GM19463 (cell line): Measurements from ENCODE around the gene EIF3B.
"Not testable (repeated sequence)": the region's sequence is repeated elsewhere in the genome, so short reads cannot be mapped to it uniquely, and the experiment has no call there.

Source experiments
- ATAC-seq: cut with Tn5 transposase; IDR thresholded peaks from one replicate; pipeline ENCODE4 v1.9.1; 2021; ENCODE audit warnings: mild to moderate bottlenecking, moderate library complexity; ENCODE audit not compliant: unreplicated experiment

EIF3B gene

GRCh38 chr7:2354186-2354938 lies at the start of gene EIF3B:
Gene EIF3B (plus strand): TSS chr7:2354827. CDS start chr7:2354922, 95 bp downstream.
- peak; percentile 85 for ATAC-seq

- ATAC-seq = not testable (repeated sequence)
Measured at GRCh38 chr7:2305258-2305657, 49.4 kb upstream of the EIF3B start.

GRCh38 chr7:2306688-2307087 lies 47.9 kb upstream of the EIF3B start:
- no peak for ATAC-seq

- no peak for ATAC-seq
Measured at GRCh38 chr7:2307690-2308107, 46.9 kb upstream of the EIF3B start.

- no peak for ATAC-seq
Measured at GRCh38 chr7:2309889-2310331, 44.7 kb upstream of the EIF3B start.

- ATAC-seq = no peak
Measured at GRCh38 chr7:2312267-2312929, 42.2 kb upstream of the EIF3B start.

- ATAC-seq = peak; percentile 9
Measured at GRCh38 chr7:2313450-2314208, 41.0 kb upstream of the EIF3B start.

GRCh38 chr7:2314209-2314955 lies 40.2 kb upstream of the EIF3B start, which contains the start of gene SNX8:
Gene SNX8 (minus strand): TSS chr7:2314441. CDS start chr7:2314421, 20 bp downstream.
- ATAC-seq = peak; percentile 68

GRCh38 chr7:2314956-2315530 lies 39.6 kb upstream of the EIF3B start:
- not testable (repeated sequence) for ATAC-seq

- ATAC-seq = no peak
Measured at GRCh38 chr7:2315787-2316186, 38.8 kb upstream of the EIF3B start.

GRCh38 chr7:2316578-2316977 lies 38.0 kb upstream of the EIF3B start:
- no peak for ATAC-seq

GRCh38 chr7:2317556-2318293 lies 36.9 kb upstream of the EIF3B start:
- no peak for ATAC-seq

- no peak for ATAC-seq
Measured at GRCh38 chr7:2321020-2321419, 33.6 kb upstream of the EIF3B start.

- no peak for ATAC-seq
Measured at GRCh38 chr7:2325162-2325561, 29.5 kb upstream of the EIF3B start.

- ATAC-seq = no peak
Measured at GRCh38 chr7:2326951-2327350, 27.7 kb upstream of the EIF3B start.

GRCh38 chr7:2330493-2330892 lies 24.1 kb upstream of the EIF3B start:
- ATAC-seq = no peak

GRCh38 chr7:2331707-2332106 lies 22.9 kb upstream of the EIF3B start:
- no peak for ATAC-seq

- not testable (repeated sequence) for ATAC-seq
Measured at GRCh38 chr7:2332606-2333231, 21.9 kb upstream of the EIF3B start.

- ATAC-seq = no peak
Measured at GRCh38 chr7:2336626-2337299, 17.9 kb upstream of the EIF3B start.
